AG09309 (cell line): ENCODE data around the gene SLC39A13.
A peak's percentile ranks its signal among the peaks of the same experiment; 100 is the strongest.

Experiments used
- DNase-seq: peaks from one replicate; pipeline ENCODE4 v3.0.0-alpha.2; 2010; ENCODE audit warnings: low read depth
- H3K4me3 ChIP-seq: 2 replicates; pipeline ENCODE4 v1.5.1; 2011; ENCODE audit warnings: mild to moderate bottlenecking, low read depth, low read length, moderate library complexity; ENCODE audit not compliant: control insufficient read depth
- CTCF ChIP-seq: IDR thresholded peaks from 2 replicates; pipeline ENCODE4 v1.5.1; 2011; ENCODE audit warnings: mild to moderate bottlenecking, low read depth, low read length, inconsistent platforms; ENCODE audit not compliant: insufficient read depth, control insufficient read depth; ENCODE audit errors: missing control alignments

The SLC39A13 gene

GRCh38 chr11:47395223-47396048 is 13.0 kb upstream of the SLC39A13 start:
- no peak for DNase-seq
- no peak for TF ChIP-seq CTCF
- H3K4me3 ChIP-seq: no peak overlapping the region

GRCh38 chr11:47396049-47396320 is 12.4 kb upstream of the SLC39A13 start:
- no peak for TF ChIP-seq CTCF
- no peak overlapping the region for H3K4me3 ChIP-seq
- DNase-seq: no peak

- no peak overlapping the region for H3K4me3 ChIP-seq
- TF ChIP-seq CTCF: no peak
- no peak for DNase-seq
These were observed 10.4 kb upstream of the SLC39A13 start for GRCh38 chr11:47398011-47398410.

- no peak for TF ChIP-seq CTCF
- DNase-seq: no peak
- no peak overlapping the region for H3K4me3 ChIP-seq
These were observed 9.8 kb upstream of the SLC39A13 start for GRCh38 chr11:47398551-47398950.

GRCh38 chr11:47399860-47400767 is 8.3 kb upstream of the SLC39A13 start:
- DNase-seq: no peak
- TF ChIP-seq CTCF: no peak
- H3K4me3 ChIP-seq: peak overlapping the region; percentile 42

GRCh38 chr11:47400768-47401279 is 7.6 kb upstream of the SLC39A13 start:
- DNase-seq: no peak
- no peak for TF ChIP-seq CTCF

More at GRCh38 chr11:47400768-47401279, 7.6 kb upstream of the SLC39A13 start:
- no peak overlapping the region for H3K4me3 ChIP-seq
